Kidney glomerular epithelial cell (primary cell): Measurements from ENCODE around the gene PROX2.
A peak's percentile ranks its signal among the peaks of the same experiment; 100 is the strongest.

Experiments
- DNase-seq: peaks from one replicate; lab custom pipeline; 2025; lab: John Stamatoyannopoulos, UW

The PROX2 gene

DNA sequence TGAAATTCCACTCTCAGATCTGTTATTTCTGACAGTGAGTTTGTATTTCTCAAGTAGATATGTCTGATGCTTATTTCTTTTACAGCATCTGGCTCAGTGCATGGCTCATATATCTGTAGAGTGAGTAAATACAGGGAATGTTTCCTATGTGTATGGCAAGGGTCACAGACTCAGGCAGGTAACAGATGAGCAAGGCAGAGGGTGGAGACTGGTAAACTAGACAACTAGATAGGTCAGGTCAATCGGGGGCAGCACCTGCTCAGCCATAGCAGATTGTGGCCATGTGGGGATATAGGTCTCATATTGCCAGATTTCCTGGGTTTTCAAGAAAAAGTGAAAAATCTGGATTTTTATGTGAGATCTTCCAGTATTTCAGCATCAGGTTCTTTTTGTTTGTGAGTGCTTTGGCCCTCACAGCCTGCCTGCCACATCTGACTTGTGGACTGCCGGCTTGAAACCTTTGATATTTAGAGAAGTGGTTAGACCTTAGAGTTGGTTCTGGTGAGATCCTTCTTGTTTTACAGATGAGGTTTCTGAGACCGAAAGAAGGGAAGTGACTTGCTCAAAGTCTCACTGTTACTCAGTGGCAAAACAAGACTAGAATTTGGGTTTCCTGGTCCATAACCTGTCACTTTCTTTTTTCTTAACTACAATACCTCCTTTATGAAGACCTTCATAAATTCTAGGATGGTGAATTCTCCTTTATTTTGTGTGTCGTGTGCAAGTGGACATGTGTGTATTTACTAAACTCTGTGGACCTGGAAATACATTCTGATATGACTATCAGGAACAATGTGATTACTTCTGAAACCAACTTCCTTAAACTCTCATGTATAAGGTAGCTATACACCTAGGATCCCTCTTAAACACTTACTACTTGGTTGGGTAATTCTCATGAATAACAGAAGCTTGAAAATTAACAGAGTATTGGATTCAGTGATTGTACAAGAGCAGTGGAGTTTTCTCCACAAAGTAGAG is 34.4 kb downstream of the PROX2 start:
- DNase-seq, result no peak

DNA sequence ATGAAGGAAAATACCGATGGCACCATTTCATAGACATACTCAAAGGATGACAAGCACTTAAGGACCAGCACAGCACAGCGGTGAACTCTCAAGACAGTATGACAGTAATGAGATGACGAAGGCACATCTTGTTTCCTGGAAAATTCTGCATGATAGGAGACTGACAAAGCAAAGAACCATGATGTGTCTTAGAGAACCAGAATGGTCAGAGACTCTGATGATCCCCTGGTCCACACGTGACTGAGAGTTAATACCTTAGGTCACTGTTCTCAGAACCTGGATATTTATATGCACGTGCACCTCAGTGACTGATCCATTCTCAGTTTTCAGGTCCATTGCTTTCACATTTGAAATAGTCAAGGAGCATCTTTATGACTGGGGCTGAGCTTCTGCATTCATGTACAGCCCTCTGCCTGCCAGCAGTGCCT is 35.3 kb downstream of the PROX2 start:
- no peak for DNase-seq

DNA sequence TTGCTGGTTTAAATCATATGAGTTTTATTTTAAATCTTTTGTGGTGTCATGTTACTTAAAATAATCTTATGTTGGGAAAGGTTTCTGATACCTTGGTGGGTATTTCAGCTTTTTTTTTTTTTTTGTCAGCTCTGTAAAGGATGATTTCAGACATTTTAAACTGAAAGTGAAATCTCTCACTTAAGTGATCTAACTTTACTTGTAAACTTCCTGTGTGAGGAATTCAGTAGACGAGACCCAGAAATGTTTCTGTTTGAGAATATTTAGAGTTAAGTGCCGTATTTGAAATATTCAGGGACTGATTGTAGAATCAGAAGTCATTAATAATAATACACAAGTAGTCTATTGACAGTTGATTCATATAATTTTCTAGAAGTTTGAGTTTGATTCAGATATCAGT is 37.8 kb downstream of the PROX2 start:
- no peak for DNase-seq

- no peak for DNase-seq
These were observed 39.5 kb downstream of the PROX2 start for GRCh38 chr14:74836251-74836960.

DNA sequence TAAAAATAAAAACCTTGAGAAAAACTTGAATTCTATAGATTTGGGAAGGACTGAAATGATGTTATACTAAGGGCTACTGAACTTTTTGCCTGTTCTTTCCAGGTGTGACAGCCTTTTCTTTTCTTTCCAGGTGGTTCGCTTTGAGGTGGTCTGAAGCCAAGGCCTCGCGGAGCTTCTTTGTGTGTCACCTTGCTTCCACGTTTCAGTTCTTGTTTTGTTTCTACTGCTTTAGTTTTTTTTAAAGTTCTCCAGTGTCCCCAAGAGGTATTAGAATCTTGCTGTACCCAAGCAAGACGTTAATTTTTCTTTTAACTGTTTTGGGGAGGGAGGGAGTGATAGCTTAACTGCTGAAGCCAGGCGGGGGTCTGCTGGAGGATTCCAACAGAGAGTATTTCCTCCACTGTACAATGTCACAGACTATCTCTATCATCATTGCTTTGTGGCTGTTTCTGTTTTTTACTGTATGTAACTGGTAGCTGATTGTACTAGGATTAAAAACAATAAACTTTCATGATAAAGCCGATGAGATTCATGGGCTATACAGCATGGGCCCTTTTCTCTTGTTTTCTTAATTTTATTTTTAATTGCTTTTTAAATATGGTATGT is 40.2 kb downstream of the PROX2 start:
- DNase-seq, result no peak

- peak; percentile 31 for DNase-seq
These were observed 41.1 kb downstream of the PROX2 start for GRCh38 chr14:74834692-74835392.

- no peak for DNase-seq
These were observed 43.1 kb downstream of the PROX2 start for GRCh38 chr14:74832849-74833248.

DNA sequence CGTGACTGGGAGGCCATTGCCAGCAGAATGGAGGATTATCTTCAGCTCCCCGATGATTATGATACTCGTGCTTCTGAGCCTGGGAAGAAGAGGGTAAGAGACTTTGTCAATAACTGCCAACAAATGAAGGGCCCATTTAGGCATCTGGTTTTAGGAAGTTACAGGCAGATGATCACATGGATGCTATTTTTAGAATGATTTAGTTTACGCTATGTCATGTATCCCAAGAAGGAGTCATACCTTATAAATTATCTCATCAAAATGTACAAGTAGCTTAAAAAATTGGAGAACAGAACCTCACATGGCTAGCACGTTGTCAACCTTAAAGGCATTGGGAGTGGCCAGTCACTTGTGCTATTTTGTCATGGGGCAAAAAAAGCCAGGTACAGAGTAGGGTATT is 46.7 kb downstream of the PROX2 start:
- no peak for DNase-seq

- no peak for DNase-seq
These were observed 49.4 kb downstream of the PROX2 start for GRCh38 chr14:74826574-74826973.
